HCT116 (cell line): ENCODE data around the gene SERPINB6.

ENCODE experiments used
- EGR1 ChIP-seq: IDR thresholded peaks from 2 replicates; pipeline ENCODE4 v1.6.1; 2012; ENCODE audit warnings: low read depth
- EZH2 ChIP-seq: fragments of 200-600 bp; sonication (generic); IDR thresholded peaks from 2 replicates; pipeline ENCODE4 v1.6.1; 2017; ENCODE audit warnings: antibody characterized with exemption, mixed run types
- EZH2phosphoT487 ChIP-seq: fragments of 200-600 bp; IDR thresholded peaks from 2 replicates; pipeline ENCODE4 v1.6.1; 2018; ENCODE audit warnings: antibody characterized with exemption, borderline replicate concordance
- POLR2A ChIP-seq: IDR thresholded peaks from 2 replicates; pipeline ENCODE4 v1.7.0; 2011; ENCODE audit warnings: borderline replicate concordance; ENCODE audit not compliant: insufficient read depth, insufficient read length; ENCODE audit errors: extremely low read depth
- POLR2AphosphoS5 ChIP-seq: IDR thresholded peaks from 2 replicates; pipeline ENCODE4 v1.6.1; 2011; ENCODE audit warnings: mild to moderate bottlenecking, low read depth, low read length, moderate library complexity
- TCF7L2 ChIP-seq: IDR thresholded peaks from 2 replicates; pipeline ENCODE4 v1.7.0; 2011; ENCODE audit warnings: borderline replicate concordance, inconsistent platforms; ENCODE audit not compliant: insufficient read depth, insufficient read length; ENCODE audit errors: extremely low read depth
- ZNF274 ChIP-seq: fragments of 200-500 bp; sonication (Bioruptor generic); IDR thresholded peaks from 2 replicates; pipeline ENCODE4 v1.6.1; 2014; ENCODE audit warnings: mild to moderate bottlenecking, low read depth, low read length, inconsistent platforms
- TF ChIP-seq, protein P1 (sequence below), 3 experiments: fragments of 200-600 bp in 1 of 3; sonication (generic) in 1 of 3; IDR thresholded peaks in 2 of 3; conservative IDR thresholded peaks in 1 of 3; 2 replicates each; pipeline ENCODE4 v1.5.1; 2012 to 2017; ENCODE audit warnings: low read depth in 2 of 3, low read length in 2 of 3, antibody characterized with exemption in 1 of 3, borderline replicate concordance in 1 of 3, control low read depth in 1 of 3, mild to moderate bottlenecking in 1 of 3, mixed read lengths in 1 of 3, mixed run types in 1 of 3, moderate library complexity in 1 of 3; ENCODE audit not compliant: insufficient read depth in 1 of 3

DNA sequence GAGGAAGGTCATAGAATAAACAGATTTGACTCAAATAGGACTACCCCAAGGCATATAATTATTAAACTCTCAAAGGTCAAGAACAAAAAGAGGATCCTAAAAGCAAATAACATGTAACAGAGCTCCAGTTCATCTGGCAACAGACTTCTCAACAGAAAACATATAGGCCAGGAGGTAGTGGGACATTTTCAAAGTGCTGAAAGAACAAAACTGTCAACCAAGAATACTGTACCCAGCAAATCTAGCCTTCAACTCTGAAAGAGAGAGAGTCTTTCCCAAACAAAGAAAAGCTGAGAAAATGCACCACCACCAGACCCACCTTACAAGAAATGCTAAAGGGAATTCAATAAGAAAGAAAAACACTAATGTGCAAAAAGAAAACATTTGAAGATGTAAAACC is 40.2 kb upstream of the SERPINB6 start:
- no peak for TF ChIP-seq EGR1
- no peak for TF ChIP-seq POLR2A
- no peak for TF ChIP-seq TCF7L2
- TF ChIP-seq, protein P1, sequence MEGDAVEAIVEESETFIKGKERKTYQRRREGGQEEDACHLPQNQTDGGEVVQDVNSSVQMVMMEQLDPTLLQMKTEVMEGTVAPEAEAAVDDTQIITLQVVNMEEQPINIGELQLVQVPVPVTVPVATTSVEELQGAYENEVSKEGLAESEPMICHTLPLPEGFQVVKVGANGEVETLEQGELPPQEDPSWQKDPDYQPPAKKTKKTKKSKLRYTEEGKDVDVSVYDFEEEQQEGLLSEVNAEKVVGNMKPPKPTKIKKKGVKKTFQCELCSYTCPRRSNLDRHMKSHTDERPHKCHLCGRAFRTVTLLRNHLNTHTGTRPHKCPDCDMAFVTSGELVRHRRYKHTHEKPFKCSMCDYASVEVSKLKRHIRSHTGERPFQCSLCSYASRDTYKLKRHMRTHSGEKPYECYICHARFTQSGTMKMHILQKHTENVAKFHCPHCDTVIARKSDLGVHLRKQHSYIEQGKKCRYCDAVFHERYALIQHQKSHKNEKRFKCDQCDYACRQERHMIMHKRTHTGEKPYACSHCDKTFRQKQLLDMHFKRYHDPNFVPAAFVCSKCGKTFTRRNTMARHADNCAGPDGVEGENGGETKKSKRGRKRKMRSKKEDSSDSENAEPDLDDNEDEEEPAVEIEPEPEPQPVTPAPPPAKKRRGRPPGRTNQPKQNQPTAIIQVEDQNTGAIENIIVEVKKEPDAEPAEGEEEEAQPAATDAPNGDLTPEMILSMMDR (IDR thresholded peaks at IDR 0.05 in 2 of 3, conservative IDR thresholded peaks at IDR 0.05 in 1 of 3; ENCODE audit: borderline replicate concordance in 1 of 3, insufficient read depth in 1 of 3, low read depth in 2 of 3, low read length in 2 of 3): no peak
- no peak for TF ChIP-seq EZH2phosphoT487
- TF ChIP-seq EZH2: no peak
- TF ChIP-seq POLR2AphosphoS5: no peak
- no peak for TF ChIP-seq ZNF274
